ENCODE measurements around the gene PCNT.

Gene PCNT

GRCh38 chr21:46422636-46423241, 98.8 kb downstream of the PCNT start:
- no peak for DNase-seq (ENCODE audit: low read depth)
- no peak for TF ChIP-seq CTCF (IDR thresholded peaks at IDR 0.05; ENCODE audit: control insufficient read depth, insufficient read depth, low read depth, low read length, missing control alignments)
- no peak overlapping the region for H3K4me3 ChIP-seq (ENCODE audit: control insufficient read depth, low read depth, low read length)

- no peak for DNase-seq (ENCODE audit: low read depth)
- no peak overlapping the region for H3K4me3 ChIP-seq (ENCODE audit: control insufficient read depth, low read depth, low read length)
- no peak for TF ChIP-seq CTCF (IDR thresholded peaks at IDR 0.05; ENCODE audit: control insufficient read depth, insufficient read depth, low read depth, low read length, missing control alignments)
Measured at GRCh38 chr21:46423546-46424038, 99.6 kb downstream of the PCNT start.

- no peak overlapping the region for H3K4me3 ChIP-seq (ENCODE audit: control insufficient read depth, low read depth, low read length)
- no peak for TF ChIP-seq CTCF (IDR thresholded peaks at IDR 0.05; ENCODE audit: control insufficient read depth, insufficient read depth, low read depth, low read length, missing control alignments)
- DNase-seq (ENCODE audit: low read depth), result no peak
Measured at GRCh38 chr21:46424039-46424591, 100.2 kb downstream of the PCNT start.

- no peak overlapping the region for H3K4me3 ChIP-seq (ENCODE audit: control insufficient read depth, low read depth, low read length)
- TF ChIP-seq CTCF (IDR thresholded peaks at IDR 0.05; ENCODE audit: control insufficient read depth, insufficient read depth, low read depth, low read length, missing control alignments), result no peak
- no peak for DNase-seq (ENCODE audit: low read depth)
Measured at GRCh38 chr21:46424621-46425020, 100.7 kb downstream of the PCNT start.

GRCh38 chr21:46425041-46425440, 101.1 kb downstream of the PCNT start:
- DNase-seq (ENCODE audit: low read depth), result no peak
- H3K4me3 ChIP-seq (ENCODE audit: control insufficient read depth, low read depth, low read length), result no peak overlapping the region
- no peak for TF ChIP-seq CTCF (IDR thresholded peaks at IDR 0.05; ENCODE audit: control insufficient read depth, insufficient read depth, low read depth, low read length, missing control alignments)

- TF ChIP-seq CTCF (IDR thresholded peaks at IDR 0.05; ENCODE audit: control insufficient read depth, insufficient read depth, low read depth, low read length, missing control alignments), result no peak
- H3K4me3 ChIP-seq (ENCODE audit: control insufficient read depth, low read depth, low read length), result no peak overlapping the region
- no peak for DNase-seq (ENCODE audit: low read depth)
Measured at GRCh38 chr21:46425571-46425970, 101.6 kb downstream of the PCNT start.

Measured in AG09309 (cell line).